A549 (cell line): ENCODE measurements around the gene LAMA1.

Experiments used
- CTCF ChIP-seq: fragments of >200 bp; sonication (Bioruptor Twin); formaldehyde crosslinking; IDR thresholded peaks from 3 replicates; pipeline ENCODE4 v1.5.1; 2016
- EP300 ChIP-seq, 2 experiments: fragments of >200 bp; sonication (Bioruptor Twin); formaldehyde crosslinking; IDR thresholded peaks; 2 replicates in 1 of 2; 3 replicates in 1 of 2; pipeline ENCODE4 v1.6.1; 2016 to 2017
- HOXA7 ChIP-seq: fragments of 250-450 bp; sonication (Bioruptor Pico); IDR thresholded peaks from 2 replicates; pipeline ENCODE4 v1.5.0; 2020; ENCODE audit warnings: mild to moderate bottlenecking, moderate library complexity
- JUN ChIP-seq, 2 experiments: fragments of >200 bp; sonication (Bioruptor Twin); formaldehyde crosslinking; IDR thresholded peaks; 2 replicates in 1 of 2; 3 replicates in 1 of 2; pipeline ENCODE4 v1.6.1; 2016 to 2017
- MAX ChIP-seq: IDR thresholded peaks from 2 replicates; pipeline ENCODE4 v1.6.1; 2012
- PHF8 ChIP-seq: fragments of 200-600 bp; sonication (generic); IDR thresholded peaks from 2 replicates; pipeline ENCODE4 v1.6.1; 2016; ENCODE audit warnings: low read depth, mild to moderate bottlenecking, antibody characterized with exemption, moderate library complexity, borderline replicate concordance
- POLR2A ChIP-seq: IDR thresholded peaks from 2 replicates; pipeline ENCODE4 v1.6.1; 2012; ENCODE audit warnings: mild to moderate bottlenecking, low read length
- POLR2AphosphoS2 ChIP-seq: conservative IDR thresholded peaks from 2 replicates; pipeline ENCODE4 v1.6.1; 2012; ENCODE audit warnings: low read length, improper control_type of control experiment, inconsistent platforms
- SMC3 ChIP-seq: fragments of >200 bp; sonication (Bioruptor Twin); formaldehyde crosslinking; IDR thresholded peaks from 3 replicates; pipeline ENCODE4 v1.6.1; 2018; ENCODE audit warnings: inconsistent platforms
- SREBF2 ChIP-seq: fragments of 450-650 bp; IDR thresholded peaks from 2 replicates; pipeline ENCODE4 v1.6.1; 2014; ENCODE audit warnings: mild to moderate bottlenecking, moderate library complexity
- ZC3H11A ChIP-seq: fragments of 450-650 bp; IDR thresholded peaks from 2 replicates; pipeline ENCODE4 v1.6.1; 2014; ENCODE audit warnings: antibody characterized with exemption, mild to moderate bottlenecking

- TF ChIP-seq CTCF (no peak), SREBF2 (no peak), POLR2A (no peak), SMC3 (no peak), ZC3H11A (no peak), EP300 (IDR thresholded peaks at IDR 0.05) (no peak), POLR2AphosphoS2 (no peak), HOXA7 (CRISPR knock-in tag) (no peak), JUN (IDR thresholded peaks at IDR 0.05) (no peak), MAX (no peak), PHF8 (no peak)
Observed at GRCh38 chr18:7165846-7166393, 48.3 kb upstream of the LAMA1 start.
